Activated CD4-positive, alpha-beta T cell treated with anti-CD3 and anti-CD28 coated beads for 36 hours (primary cell): ENCODE measurements around the gene SPTAN1. TPM values are rescaled to one million over a fixed set of nuclear protein-coding genes. Genes with fewer than 3 reads are reported as not detected.
"Not testable (repeated sequence)": the region's sequence is repeated elsewhere in the genome, so short reads cannot be mapped to it uniquely, and the experiment has no call there.

Experiments
- ATAC-seq: fragments of 200-7000 bp; cut with Tn5 transposase; one replicate; pipeline ENCODE4 v1.10.0; 2021; ENCODE audit warnings: mild to moderate bottlenecking, moderate library complexity
- CTCF ChIA-PET: fragments of 350-600 bp; sonication (Branson Sonifier 250); formaldehyde crosslinking; loops from one replicate; lab custom pipeline; 2021; ENCODE audit warnings: antibody characterized with exemption; lab: Charles Lee
- POLR2A ChIA-PET: fragments of 350-600 bp; sonication (Branson Sonifier 250); formaldehyde crosslinking; loops from one replicate; lab custom pipeline; 2021; ENCODE audit warnings: antibody characterized with exemption, inconsistent platforms; lab: Charles Lee
- DNase-seq: peaks from one replicate; pipeline ENCODE4 v3.0.0-alpha.2; 2020
- H3K27ac Mint-ChIP-seq: one replicate; pipeline ENCODE4 v1.8.0; 2021; ENCODE audit warnings: mixed read lengths
- H3K27me3 Mint-ChIP-seq: one replicate; pipeline ENCODE4 v1.8.0; 2021; ENCODE audit warnings: mixed read lengths
- H3K36me3 Mint-ChIP-seq: one replicate; pipeline ENCODE4 v1.8.0; 2021; ENCODE audit warnings: low read depth, mixed read lengths
- H3K4me1 Mint-ChIP-seq: one replicate; pipeline ENCODE4 v1.8.0; 2021; ENCODE audit warnings: mixed read lengths
- H3K4me3 Mint-ChIP-seq: one replicate; pipeline ENCODE4 v1.8.0; 2021; ENCODE audit warnings: mild to moderate bottlenecking, moderate library complexity, mixed read lengths
- H3K9me3 Mint-ChIP-seq: one replicate; pipeline ENCODE4 v1.8.0; 2021; ENCODE audit warnings: low read depth, mixed read lengths
- intact Hi-C, 2 experiments: fragments of 100-400 bp; cut with DNase I in 1 of 2; cut with micrococcal nuclease in 1 of 2; formaldehyde crosslinking; loops; one replicate each; pipeline versions ENCODE4 v1.14.2 to v1.15.1; 2022 to 2024; cut with DNase I, micrococcal nuclease
- total RNA-seq, 2 experiments: library from RNA; stranded (reverse); gene quantifications; one replicate each; pipeline ENCODE4 v1.2.3, GENCODE V29; 2021

Gene SPTAN1
- total RNA-seq, 2 experiments from 2014 or later, result 192 to 269 TPM

GRCh38 chr9:128642675-128643245 lies 90.4 kb downstream of the SPTAN1 start:
- CTCF ChIA-PET, result interaction anchor here (0.6 kb wide), 1 partner anchor 125 kb away, joined by 3 read pairs; no protein-coding TSS in a partner anchor
- H3K9me3 Mint-ChIP-seq, result no peaks in the 10 kb centered on the region
- POLR2A ChIA-PET, result interaction anchor here (0.7 kb wide), 1 partner anchor 21 kb away, joined by 3 read pairs; no protein-coding TSS in a partner anchor
- intact Hi-C loops, result loop anchor here in 1 of 2 experiments (5.0 kb wide), 1 partner anchor 1050 kb away; no protein-coding TSS in a partner anchor
- no peak for ATAC-seq
- H3K4me3 Mint-ChIP-seq, result no peak overlapping the region
- H3K36me3 Mint-ChIP-seq, result peaks cover 10% of the 10 kb centered on the region
- no peak for DNase-seq
- H3K27ac Mint-ChIP-seq, result no peak overlapping the region
- no peaks in the 10 kb centered on the region for H3K4me1 Mint-ChIP-seq
- no peaks in the 10 kb centered on the region for H3K27me3 Mint-ChIP-seq

- no peak overlapping the region for H3K27ac Mint-ChIP-seq
- H3K4me3 Mint-ChIP-seq, result no peak overlapping the region
- peaks cover 7% of the 10 kb centered on the region for H3K36me3 Mint-ChIP-seq
- H3K27me3 Mint-ChIP-seq, result no peaks in the 10 kb centered on the region
- CTCF ChIA-PET, result no interaction called here
- no peaks in the 10 kb centered on the region for H3K4me1 Mint-ChIP-seq
- POLR2A ChIA-PET, result no interaction called here
- DNase-seq (no peak), ATAC-seq (no peak)
- H3K9me3 Mint-ChIP-seq, result no peaks in the 10 kb centered on the region
- intact Hi-C loops, result loop anchor here in 1 of 2 experiments (5.0 kb wide), 1 partner anchor 1049 kb away; no protein-coding TSS in a partner anchor
These were observed 91.3 kb downstream of the SPTAN1 start for GRCh38 chr9:128643519-128644300.

GRCh38 chr9:128648206-128648605 lies 95.8 kb downstream of the SPTAN1 start:
- H3K27ac Mint-ChIP-seq, H3K4me1 Mint-ChIP-seq, H3K9me3 Mint-ChIP-seq, H3K27me3 Mint-ChIP-seq, H3K4me3 Mint-ChIP-seq, POLR2A ChIA-PET, H3K36me3 Mint-ChIP-seq: not testable (repeated sequence)
- intact Hi-C loops, result loop anchor here (1.0 to 5.0 kb wide), 3 partner anchors 77 to 280 kb away; partner anchors contain the start of gene ZDHHC12 (in 1 of the 2)
- DNase-seq, result peak; percentile 82
- CTCF ChIA-PET, result interaction anchor here (0.6 to 1.3 kb wide), 8 partner anchors 17 to 280 kb away, joined by 3 to 4 read pairs (median 3); partner anchors contain the start of gene ZDHHC12
- ATAC-seq, result peak; percentile 88

- H3K4me1 Mint-ChIP-seq, result peaks cover 2% of the 10 kb centered on the region
- DNase-seq, result no peak
These were observed 99.4 kb downstream of the SPTAN1 start for GRCh38 chr9:128651798-128652197.

GRCh38 chr9:128653908-128654307 lies 101.5 kb downstream of the SPTAN1 start:
- Mint-ChIP-seq H3K4me1 (peaks cover 6% of the 10 kb centered on the region), H3K4me3 (no peak overlapping the region), H3K36me3 (no peaks in the 10 kb centered on the region), H3K27ac (no peak overlapping the region), H3K27me3 (no peaks in the 10 kb centered on the region), H3K9me3 (no peaks in the 10 kb centered on the region)
- ChIA-PET POLR2A (interaction anchor here (0.6 to 0.8 kb wide), 4 partner anchors 10 to 210 kb away, joined by 3 to 4 read pairs (median 3); no protein-coding TSS in a partner anchor), CTCF (interaction anchor here (0.6 kb wide), 1 partner anchor 207 kb away, joined by 3 read pairs; no protein-coding TSS in a partner anchor)
- intact Hi-C loops, result no loop called here
- DNase-seq, result no peak
- ATAC-seq, result no peak

More at GRCh38 chr9:128651798-128652197, 99.4 kb downstream of the SPTAN1 start:
- POLR2A ChIA-PET, result no interaction called here
- intact Hi-C loops, result no loop called here
- Mint-ChIP-seq H3K27ac (no peak overlapping the region), H3K36me3 (no peaks in the 10 kb centered on the region), H3K4me3 (no peak overlapping the region), H3K27me3 (no peaks in the 10 kb centered on the region), H3K9me3 (no peaks in the 10 kb centered on the region)
- ATAC-seq, result no peak
- CTCF ChIA-PET, result no interaction called here

GRCh38 chr9:128654481-128654880 lies 102.1 kb downstream of the SPTAN1 start:
- ChIA-PET CTCF (interaction anchor here (0.6 kb wide), 1 partner anchor 207 kb away, joined by 3 read pairs; no protein-coding TSS in a partner anchor), POLR2A (interaction anchor here (0.6 kb wide), 2 partner anchors 155 to 210 kb away, joined by 3 read pairs; no protein-coding TSS in a partner anchor)
- Mint-ChIP-seq H3K27ac (no peak overlapping the region), H3K4me3 (no peak overlapping the region), H3K27me3 (no peaks in the 10 kb centered on the region), H3K36me3 (no peaks in the 10 kb centered on the region), H3K4me1 (peaks cover 6% of the 10 kb centered on the region), H3K9me3 (no peaks in the 10 kb centered on the region)
- DNase-seq (no peak), ATAC-seq (no peak)
- intact Hi-C loops, result no loop called here

- Mint-ChIP-seq H3K4me1 (peaks cover 6% of the 10 kb centered on the region), H3K27ac (peak within 1 kb of the TSS; percentile 100), H3K27me3 (no peaks in the 10 kb centered on the region), H3K9me3 (no peaks in the 10 kb centered on the region), H3K4me3 (peak within 1 kb of the TSS; percentile 82), H3K36me3 (no peaks in the 10 kb centered on the region)
- CTCF ChIA-PET, result interaction anchor here (0.6 kb wide), 1 partner anchor 300 kb away, joined by 3 read pairs; no protein-coding TSS in a partner anchor
- peak; percentile 99 for DNase-seq
- peak; percentile 98 for ATAC-seq
- intact Hi-C loops, result loop anchor here (1.0 to 5.0 kb wide), 19 partner anchors 28 to 379 kb away; partner anchors contain the start of genes ZDHHC12 (in 2 of the 2), COQ4 (in 1 of the 2), DOLK (in 1 of the 2) and ENDOG (in 1 of the 2)
- POLR2A ChIA-PET, result no interaction called here
These were observed 104.3 kb downstream of the SPTAN1 start, which contains the start of gene DYNC2I2 for GRCh38 chr9:128656416-128657343. TSS of gene DYNC2I2 (minus strand) at chr9:128656847. CDS start at chr9:128656726, 121 bp downstream.

GRCh38 chr9:128657344-128657704 lies 104.9 kb downstream of the SPTAN1 start:
- no peak for DNase-seq
- POLR2A ChIA-PET, result interaction anchor here (0.9 kb wide), 1 partner anchor 27 kb away, joined by 3 read pairs; no protein-coding TSS in a partner anchor
- H3K36me3 Mint-ChIP-seq, result no peaks in the 10 kb centered on the region
- peaks cover 6% of the 10 kb centered on the region for H3K4me1 Mint-ChIP-seq
- CTCF ChIA-PET, result no interaction called here
- intact Hi-C loops, result loop anchor here (2.0 to 5.0 kb wide), 5 partner anchors 27 to 380 kb away; partner anchors contain the start of genes ENDOG (in 1 of the 2), GOLGA2 (in 1 of the 2), LRRC8A (in 1 of the 2) and SH3GLB2 (in 1 of the 2)
- ATAC-seq, result no peak
- no peaks in the 10 kb centered on the region for H3K27me3 Mint-ChIP-seq
- H3K9me3 Mint-ChIP-seq, result no peaks in the 10 kb centered on the region
- peak overlapping the region; percentile 100 for H3K27ac Mint-ChIP-seq
- H3K4me3 Mint-ChIP-seq, result peak overlapping the region; percentile 82

GRCh38 chr9:128657796-128658195 lies 105.4 kb downstream of the SPTAN1 start:
- H3K4me3 Mint-ChIP-seq, result no peak overlapping the region
- CTCF ChIA-PET, result interaction anchor here (0.7 kb wide), 1 partner anchor 136 kb away, joined by 3 read pairs; no protein-coding TSS in a partner anchor
- intact Hi-C loops, result loop anchor here (2.0 to 5.0 kb wide), 5 partner anchors 27 to 380 kb away; partner anchors contain the start of genes ENDOG (in 1 of the 2), GOLGA2 (in 1 of the 2), LRRC8A (in 1 of the 2) and SH3GLB2 (in 1 of the 2)

GRCh38 chr9:128666481-128666941 lies 114.1 kb downstream of the SPTAN1 start:
- intact Hi-C loops, DNase-seq, H3K27me3 Mint-ChIP-seq, H3K4me3 Mint-ChIP-seq, H3K36me3 Mint-ChIP-seq, H3K4me1 Mint-ChIP-seq, H3K9me3 Mint-ChIP-seq, POLR2A ChIA-PET, H3K27ac Mint-ChIP-seq, ATAC-seq: not testable (repeated sequence)
- CTCF ChIA-PET, result interaction anchor here (1.0 kb wide), 1 partner anchor 18 kb away, joined by 3 read pairs; no protein-coding TSS in a partner anchor

More at GRCh38 chr9:128657796-128658195, 105.4 kb downstream of the SPTAN1 start:
- POLR2A ChIA-PET, result interaction anchor here (0.9 kb wide), 1 partner anchor 26 kb away, joined by 3 read pairs; no protein-coding TSS in a partner anchor
- peaks cover 6% of the 10 kb centered on the region for H3K4me1 Mint-ChIP-seq
- H3K9me3 Mint-ChIP-seq, result no peaks in the 10 kb centered on the region
- H3K27ac Mint-ChIP-seq, result no peak overlapping the region
- no peaks in the 10 kb centered on the region for H3K27me3 Mint-ChIP-seq
- no peaks in the 10 kb centered on the region for H3K36me3 Mint-ChIP-seq
- ATAC-seq, result no peak
- no peak for DNase-seq
